SK-N-SH (cell line): ENCODE data around the gene PSKH1. TPM values are rescaled to one million over a fixed set of nuclear protein-coding genes. Genes with fewer than 3 reads are reported as not detected.

Source experiments
- CTCF ChIA-PET: fragments of 300-600, 350-600 bp; formaldehyde crosslinking; extraction: SDS; loops from one replicate; lab custom pipeline; 2021; lab: Yijun Ruan, JAX
- POLR2A ChIA-PET: fragments of 350-600 bp; sonication (Branson Sonifier 250); formaldehyde crosslinking; extraction: SDS; loops from one replicate; lab custom pipeline; 2020; ENCODE audit warnings: antibody characterized with exemption, inconsistent platforms; lab: Yijun Ruan, JAX
- DNase-seq: peaks from one replicate; pipeline ENCODE4 v3.0.0; 2012
- H2AFZ ChIP-seq: fragments of 200-600 bp; sonication (generic); 2 replicates; pipeline ENCODE4 v1.8.1; 2016; ENCODE audit warnings: antibody characterized with exemption, mild to moderate bottlenecking, low read depth
- H3F3A ChIP-seq: fragments of 200-600 bp; sonication (generic); replicated peaks from 2 replicates; pipeline ENCODE3; 2016; ENCODE audit warnings: antibody characterized with exemption, mild to moderate bottlenecking; ENCODE audit not compliant: insufficient read depth
- H3K27ac ChIP-seq, 2 experiments: fragments of 200-500 bp in 1 of 2; fragments of 200-600 bp in 1 of 2; sonication (Bioruptor generic) in 1 of 2; sonication (generic), shearing (Covaris generic) in 1 of 2; 2 replicates each; pipeline versions ENCODE4 v1.5.1 to v1.6.1; 2014 to 2016; ENCODE audit warnings: low read depth in 2 of 2, inconsistent platforms in 1 of 2, low read length in 1 of 2, mild to moderate bottlenecking in 1 of 2, mixed read lengths in 1 of 2
- H3K27me3 ChIP-seq: fragments of 200-600 bp; sonication (generic), shearing (Covaris generic); 2 replicates; pipeline ENCODE4 v1.6.1; 2016; ENCODE audit warnings: mixed run types; ENCODE audit not compliant: insufficient read depth
- H3K36me3 ChIP-seq, 2 experiments: fragments of 200-500 bp in 1 of 2; fragments of 200-600 bp in 1 of 2; sonication (Bioruptor generic) in 1 of 2; sonication (generic) in 1 of 2; replicated peaks in 1 of 2; 2 replicates each; pipeline versions ENCODE3 to v1.5.1; 2014 to 2016; ENCODE audit warnings: low read length in 1 of 2, mild to moderate bottlenecking in 1 of 2; ENCODE audit not compliant: insufficient read depth in 2 of 2, control insufficient read depth in 1 of 2
- H3K4me1 ChIP-seq, 2 experiments: fragments of 200-500 bp in 1 of 2; fragments of 200-600 bp in 1 of 2; sonication (Bioruptor generic) in 1 of 2; sonication (generic), shearing (Covaris generic) in 1 of 2; 2 replicates each; pipeline versions ENCODE4 v1.5.1 to v1.6.1; 2014 to 2016; ENCODE audit warnings: low read depth in 1 of 2, low read length in 1 of 2, mixed run types in 1 of 2; ENCODE audit not compliant: insufficient read depth in 2 of 2, control insufficient read depth in 1 of 2
- H3K4me2 ChIP-seq: fragments of 200-600 bp; sonication (generic), shearing (Covaris generic); 2 replicates; pipeline ENCODE4 v1.6.1; 2017; ENCODE audit warnings: mixed run types
- H3K4me3 ChIP-seq, 2 experiments: fragments of 200-500 bp in 1 of 2; fragments of 200-600 bp in 1 of 2; sonication (Bioruptor generic) in 1 of 2; sonication (generic), shearing (Covaris generic) in 1 of 2; 2 replicates each; pipeline versions ENCODE4 v1.5.1 to v1.8.1; 2014 to 2016; ENCODE audit warnings: low read depth in 2 of 2, inconsistent platforms in 1 of 2, low read length in 1 of 2, mild to moderate bottlenecking in 1 of 2, mixed read lengths in 1 of 2, moderate library complexity in 1 of 2
- H3K79me2 ChIP-seq: fragments of 200-600 bp; sonication (generic); 2 replicates; pipeline ENCODE4 v1.8.1; 2017; ENCODE audit warnings: mild to moderate bottlenecking; ENCODE audit not compliant: insufficient read depth
- H3K9ac ChIP-seq: fragments of 200-600 bp; sonication (generic); 2 replicates; pipeline ENCODE4 v1.6.1; 2017; ENCODE audit warnings: mixed run types
- H3K9me2 ChIP-seq: fragments of 200-600 bp; sonication (generic); 2 replicates; pipeline ENCODE4 v1.6.1; 2017; ENCODE audit warnings: mixed run types
- H3K9me3 ChIP-seq: fragments of 200-600 bp; sonication (generic); 2 replicates; pipeline ENCODE4 v1.6.1; 2017; ENCODE audit warnings: mixed run types, mild to moderate bottlenecking, moderate library complexity
- H4K20me1 ChIP-seq: fragments of 200-600 bp; sonication (generic); 2 replicates; pipeline ENCODE4 v1.6.1; 2017; ENCODE audit warnings: mild to moderate bottlenecking, mixed run types; ENCODE audit not compliant: insufficient read depth
- EP300 ChIP-seq, 2 experiments: IDR thresholded peaks; 2 replicates each; pipeline versions ENCODE4 v1.4.0 to v1.6.1; 2012; ENCODE audit warnings: borderline replicate concordance in 1 of 2, low read depth in 1 of 2, low read length in 1 of 2
- GATA2 ChIP-seq: sonication (generic); formaldehyde crosslinking; IDR thresholded peaks from 2 replicates; pipeline ENCODE4 v1.5.0; 2020; ENCODE audit warnings: mild to moderate bottlenecking, missing genetic modification reagents
- MAX ChIP-seq: IDR thresholded peaks from 2 replicates; pipeline ENCODE4 v1.4.0; 2012; ENCODE audit warnings: low read depth
- MXI1 ChIP-seq: IDR thresholded peaks from 2 replicates; pipeline ENCODE4 v1.6.1; 2012; ENCODE audit warnings: mild to moderate bottlenecking, low read depth, low read length, improper control_type of control experiment
- NRF1 ChIP-seq: IDR thresholded peaks from 2 replicates; pipeline ENCODE4 v1.6.1; 2012; ENCODE audit warnings: low read depth, mild to moderate bottlenecking, low read length
- REST ChIP-seq: IDR thresholded peaks from 2 replicates; pipeline ENCODE4 v1.6.1; 2012; ENCODE audit warnings: mild to moderate bottlenecking, low read depth, low read length, moderate library complexity
- RFX5 ChIP-seq: IDR thresholded peaks from 2 replicates; pipeline ENCODE4 v1.6.1; 2012; ENCODE audit warnings: mild to moderate bottlenecking, improper control_type of control experiment, low read length
- SIN3A ChIP-seq: IDR thresholded peaks from 2 replicates; pipeline ENCODE4 v1.6.1; 2012; ENCODE audit warnings: low read depth, mild to moderate bottlenecking, low read length, moderate library complexity, borderline replicate concordance
- SMC3 ChIP-seq: IDR thresholded peaks from 2 replicates; pipeline ENCODE4 v1.6.1; 2012; ENCODE audit warnings: low read depth, low read length, improper control_type of control experiment
- TAF1 ChIP-seq: IDR thresholded peaks from 2 replicates; pipeline ENCODE4 v1.6.1; 2012; ENCODE audit warnings: low read depth, mild to moderate bottlenecking, low read length, moderate library complexity, borderline replicate concordance
- TEAD4 ChIP-seq: IDR thresholded peaks from 2 replicates; pipeline ENCODE4 v1.4.0; 2012; ENCODE audit warnings: mild to moderate bottlenecking, borderline replicate concordance; ENCODE audit not compliant: insufficient read depth
- WGBS: methylation state at CpG from one replicate; pipeline ENCODE4 v1.1.6; 2017; ENCODE audit warnings: low lambda C conversion rate; 5-methylcytosine and 5-hydroxymethylcytosine counted together
- polyA plus RNA-seq, 3 experiments: library from polyadenylated mRNA; depleted of rRNA; stranded (reverse); fragments of >200 nt; gene quantifications; 2 replicates each; pipeline ENCODE4 v1.2.3, GENCODE V29; 2012

Gene PSKH1
- polyA plus RNA-seq, 1 of the 3 experiments (the other 2 are of a cell fraction) = 30.1 TPM

GRCh38 chr16:67874372-67874771 is 18.7 kb upstream of the PSKH1 start:
- Histone ChIP-seq H3K9me3 (no peaks in the 10 kb centered on the region), H3K4me1 (peaks cover 11 to 13% of the 10 kb centered on the region in 2 experiments; a peak in 1 of 4 replicates), H3K9ac (peak overlapping the region; percentile 95), H2AFZ (no peak overlapping the region), H3K27ac (no peak overlapping the region), H3K4me2 (peak overlapping the region; percentile 99), H3F3A (peaks cover 20% of the 10 kb centered on the region), H3K4me3 (peak overlapping the region; percentile 94 to 96), H3K36me3 (peaks cover 27 to 57% of the 10 kb centered on the region in 2 experiments), H3K9me2 (no peaks in the 10 kb centered on the region), H3K79me2 (peaks cover 46% of the 10 kb centered on the region), H4K20me1 (peaks cover 27% of the 10 kb centered on the region), H3K27me3 (no peaks in the 10 kb centered on the region)
- CTCF ChIA-PET = interaction anchor here (1.2 to 22.4 kb wide), 5 partner anchors 10 to 353 kb away, joined by 4 to 564 read pairs (median 7); partner anchors contain the start of genes CTRL, LCAT, NRN1L and PSMB10
- WGBS = no CpG with 5 or more reads among the region's 3 CpGs
- DNase-seq = no peak
- POLR2A ChIA-PET = no interaction called here
- no peak for TF ChIP-seq TAF1
- TF ChIP-seq SIN3A = no peak
- no peak for TF ChIP-seq GATA2 (CRISPR knock-in tag)
- TF ChIP-seq TEAD4 = no peak
- no peak for TF ChIP-seq REST
- no peak for TF ChIP-seq MXI1
- no peak for TF ChIP-seq MAX
- TF ChIP-seq NRF1 = no peak

- Histone ChIP-seq H4K20me1 (peaks cover 27% of the 10 kb centered on the region), H3K4me2 (no peak overlapping the region), H2AFZ (no peak overlapping the region), H3K4me3 (no peak overlapping the region), H3K79me2 (peaks cover 46% of the 10 kb centered on the region), H3K9me3 (no peaks in the 10 kb centered on the region), H3K27ac (no peak overlapping the region), H3K36me3 (peaks cover 17 to 62% of the 10 kb centered on the region in 2 experiments), H3K4me1 (peaks cover 11 to 13% of the 10 kb centered on the region in 2 experiments; a peak in 1 of 4 replicates), H3K9me2 (no peaks in the 10 kb centered on the region), H3K27me3 (no peaks in the 10 kb centered on the region), H3F3A (peaks cover 6% of the 10 kb centered on the region), H3K9ac (no peak overlapping the region)
- DNase-seq = no peak
- TF ChIP-seq SMC3 (no peak), EP300 (IDR thresholded peaks at IDR 0.05; ENCODE audit: borderline replicate concordance in 1 of 2, low read depth in 1 of 2, low read length in 1 of 2) (no peak), RFX5 (no peak), NRF1 (no peak)
- POLR2A ChIA-PET = no interaction called here
- CTCF ChIA-PET = interaction anchor here (22.4 kb wide), 1 partner anchor 54 kb away, joined by 564 read pairs; the partner anchor contains the start of genes CTRL, LCAT and PSMB10
- WGBS = 98% methylated on average over 11 of the region's 11 CpGs
Observed at GRCh38 chr16:67877064-67877463, 16.0 kb upstream of the PSKH1 start.
